Stimulated activated CD4-positive, alpha-beta T cell treated with anti-CD3 and anti-CD28 coated beads, TNF-alpha, amount 100 ng/mL, for 1 hour (primary cell): ENCODE data around the gene ALDH1L1.

Experiments
- DNase-seq, 3 donors: peaks; one replicate each; pipeline ENCODE4 v3.0.0-alpha.2; 2020; ENCODE audit warnings: low read depth in 3 of 3, low spot score in 1 of 3

The ALDH1L1 gene

GRCh38 chr3:126180477-126181397, at the start of gene ALDH1L1:
Gene ALDH1L1, minus strand, starts transcription at chr3:126180586. Its CDS starts 19,607 bp downstream, at chr3:126160979.
- no peak for DNase-seq

- DNase-seq = no peak
Observed at GRCh38 chr3:126226374-126226773, 46.0 kb upstream of the ALDH1L1 start.

- DNase-seq = no peak
Observed at GRCh38 chr3:126216416-126216815, 36.0 kb upstream of the ALDH1L1 start.

GRCh38 chr3:126213379-126214028, 33.1 kb upstream of the ALDH1L1 start:
- DNase-seq = no peak

GRCh38 chr3:126212620-126213378, 32.4 kb upstream of the ALDH1L1 start:
- no peak for DNase-seq

GRCh38 chr3:126212250-126212619, 31.8 kb upstream of the ALDH1L1 start:
- DNase-seq = no peak

- DNase-seq = no peak
Observed at GRCh38 chr3:126211569-126211968, 31.2 kb upstream of the ALDH1L1 start.

- DNase-seq = no peak
Observed at GRCh38 chr3:126210606-126211005, 30.2 kb upstream of the ALDH1L1 start.

- DNase-seq = no peak
Observed at GRCh38 chr3:126209741-126210140, 29.4 kb upstream of the ALDH1L1 start.

- DNase-seq = no peak
Observed at GRCh38 chr3:126208606-126209256, 28.3 kb upstream of the ALDH1L1 start.

- no peak for DNase-seq
Observed at GRCh38 chr3:126208182-126208581, 27.8 kb upstream of the ALDH1L1 start.

- no peak for DNase-seq
Observed at GRCh38 chr3:126207166-126207565, 26.8 kb upstream of the ALDH1L1 start.

- no peak for DNase-seq
Observed at GRCh38 chr3:126205717-126206655, 25.6 kb upstream of the ALDH1L1 start.

GRCh38 chr3:126202680-126203079, 22.3 kb upstream of the ALDH1L1 start:
- DNase-seq = no peak

GRCh38 chr3:126202276-126202675, 21.9 kb upstream of the ALDH1L1 start:
- no peak for DNase-seq

GRCh38 chr3:126201168-126201567, 20.8 kb upstream of the ALDH1L1 start:
- no peak for DNase-seq

- DNase-seq = no peak
Observed at GRCh38 chr3:126200534-126200933, 20.1 kb upstream of the ALDH1L1 start.

- no peak for DNase-seq
Observed at GRCh38 chr3:126199256-126199655, 18.9 kb upstream of the ALDH1L1 start.

GRCh38 chr3:126197854-126198584, 17.6 kb upstream of the ALDH1L1 start:
- DNase-seq = peak in 1 of 3 donors; percentile 19
